ENCODE results near the gene FREY1.

DNA sequence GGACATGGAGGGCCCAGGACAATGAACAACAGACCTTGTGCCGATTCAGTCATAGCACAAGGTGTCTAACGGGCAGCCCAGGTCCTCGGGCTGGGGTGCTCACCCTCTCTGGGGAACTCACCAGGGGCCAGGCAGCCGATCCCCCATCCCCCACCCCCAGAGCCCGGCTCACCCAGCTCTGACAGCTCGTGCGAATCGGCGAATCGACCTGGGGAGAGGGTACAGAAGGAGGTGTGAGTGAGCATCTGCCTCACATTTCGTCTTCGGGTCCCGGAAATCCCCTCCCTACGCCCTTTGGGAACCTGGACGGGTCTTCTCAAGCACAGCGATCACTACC, 10.2 kb upstream of the FREY1 start:
- no peak for TF ChIP-seq SUZ12 (IDR thresholded peaks at IDR 0.05; ENCODE audit: low read length)
- TF ChIP-seq POLR2A (IDR thresholded peaks at IDR 0.05; ENCODE audit: control extremely low read depth in 1 of 2, low read depth in 2 of 2, low read length in 2 of 2) = no peak
- TF ChIP-seq, protein P1, sequence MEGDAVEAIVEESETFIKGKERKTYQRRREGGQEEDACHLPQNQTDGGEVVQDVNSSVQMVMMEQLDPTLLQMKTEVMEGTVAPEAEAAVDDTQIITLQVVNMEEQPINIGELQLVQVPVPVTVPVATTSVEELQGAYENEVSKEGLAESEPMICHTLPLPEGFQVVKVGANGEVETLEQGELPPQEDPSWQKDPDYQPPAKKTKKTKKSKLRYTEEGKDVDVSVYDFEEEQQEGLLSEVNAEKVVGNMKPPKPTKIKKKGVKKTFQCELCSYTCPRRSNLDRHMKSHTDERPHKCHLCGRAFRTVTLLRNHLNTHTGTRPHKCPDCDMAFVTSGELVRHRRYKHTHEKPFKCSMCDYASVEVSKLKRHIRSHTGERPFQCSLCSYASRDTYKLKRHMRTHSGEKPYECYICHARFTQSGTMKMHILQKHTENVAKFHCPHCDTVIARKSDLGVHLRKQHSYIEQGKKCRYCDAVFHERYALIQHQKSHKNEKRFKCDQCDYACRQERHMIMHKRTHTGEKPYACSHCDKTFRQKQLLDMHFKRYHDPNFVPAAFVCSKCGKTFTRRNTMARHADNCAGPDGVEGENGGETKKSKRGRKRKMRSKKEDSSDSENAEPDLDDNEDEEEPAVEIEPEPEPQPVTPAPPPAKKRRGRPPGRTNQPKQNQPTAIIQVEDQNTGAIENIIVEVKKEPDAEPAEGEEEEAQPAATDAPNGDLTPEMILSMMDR (IDR thresholded peaks at IDR 0.05; ENCODE audit: control extremely low read depth in 1 of 3, insufficient read depth in 1 of 3, low read depth in 1 of 3, low read length in 3 of 3) = no peak
- TF ChIP-seq, protein P2, sequence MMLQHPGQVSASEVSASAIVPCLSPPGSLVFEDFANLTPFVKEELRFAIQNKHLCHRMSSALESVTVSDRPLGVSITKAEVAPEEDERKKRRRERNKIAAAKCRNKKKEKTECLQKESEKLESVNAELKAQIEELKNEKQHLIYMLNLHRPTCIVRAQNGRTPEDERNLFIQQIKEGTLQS (IDR thresholded peaks at IDR 0.05; ENCODE audit: insufficient read depth, low read depth, low read length) = no peak
- no peak for TF ChIP-seq JUND (IDR thresholded peaks at IDR 0.05; ENCODE audit: low read length)
- no peak for TF ChIP-seq ZNF274 (IDR thresholded peaks at IDR 0.05; ENCODE audit: borderline replicate concordance, extremely low read depth, low read length)
- TF ChIP-seq SP2 (IDR thresholded peaks at IDR 0.05; ENCODE audit: low read length) = no peak
- TF ChIP-seq NRF1 (IDR thresholded peaks at IDR 0.05; ENCODE audit: low read depth, low read length) = no peak
- TF ChIP-seq YY1 (IDR thresholded peaks at IDR 0.05; ENCODE audit: low read depth, low read length) = no peak
